ENCODE results near the gene CRX.
"Not testable (repeated sequence)": the region's sequence is repeated elsewhere in the genome, so short reads cannot be mapped to it uniquely, and the experiment has no call there.

The CRX gene

DNA sequence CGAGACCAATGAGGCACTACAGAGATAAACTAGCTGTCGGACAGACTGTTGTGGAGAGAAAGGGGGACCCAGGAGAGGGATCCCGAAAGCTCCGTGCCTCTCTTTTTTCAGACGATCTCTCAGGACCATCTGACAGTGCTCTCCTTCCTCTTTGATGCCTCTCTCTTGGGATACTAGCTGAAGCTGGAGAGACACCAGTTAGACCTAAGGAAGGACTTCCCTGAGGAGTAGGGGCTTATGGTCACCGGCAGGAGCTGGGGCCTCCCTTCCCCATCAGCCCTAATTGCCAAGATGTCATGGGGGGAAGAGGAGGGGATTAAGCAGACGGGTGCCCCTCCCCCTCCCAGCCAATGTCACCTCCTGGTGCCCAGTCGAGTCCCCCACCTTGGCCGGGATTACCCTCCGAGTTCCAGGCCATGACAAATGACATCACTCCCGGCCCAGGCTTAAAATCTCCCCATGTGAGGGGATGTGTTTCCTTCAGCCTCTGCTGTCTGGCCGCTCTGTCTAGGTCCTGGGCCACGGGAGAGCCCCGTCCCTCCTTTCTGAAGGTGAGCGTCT lies at the start of gene CRX:
CRX (plus strand) TSS at position 478 of the 561 bp plus-strand sequence. CDS start 12,507 bp downstream, outside the sequence.
- no peak for DNase-seq (ENCODE audit: low read depth)

DNA sequence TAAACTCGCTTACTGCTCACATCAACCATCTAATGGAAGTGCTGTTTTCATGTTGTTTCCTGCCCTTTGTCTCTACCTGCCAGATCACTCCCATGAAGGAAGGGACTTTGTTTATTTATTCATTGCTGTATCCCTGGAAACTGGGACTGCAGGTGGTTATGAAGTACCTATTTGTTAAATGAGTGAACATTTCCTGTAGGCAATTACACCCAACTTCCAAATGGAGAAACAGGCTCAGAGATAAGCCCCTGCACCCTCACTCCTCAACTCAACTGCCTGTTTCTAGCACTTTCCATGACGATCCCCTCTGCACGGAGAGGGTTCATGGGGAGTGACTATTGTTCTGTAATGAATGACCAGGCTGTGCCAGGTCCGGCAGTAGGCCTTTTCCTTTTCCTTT lies 45.2 kb upstream of the CRX start:
- DNase-seq (ENCODE audit: low read depth) = no peak

DNA sequence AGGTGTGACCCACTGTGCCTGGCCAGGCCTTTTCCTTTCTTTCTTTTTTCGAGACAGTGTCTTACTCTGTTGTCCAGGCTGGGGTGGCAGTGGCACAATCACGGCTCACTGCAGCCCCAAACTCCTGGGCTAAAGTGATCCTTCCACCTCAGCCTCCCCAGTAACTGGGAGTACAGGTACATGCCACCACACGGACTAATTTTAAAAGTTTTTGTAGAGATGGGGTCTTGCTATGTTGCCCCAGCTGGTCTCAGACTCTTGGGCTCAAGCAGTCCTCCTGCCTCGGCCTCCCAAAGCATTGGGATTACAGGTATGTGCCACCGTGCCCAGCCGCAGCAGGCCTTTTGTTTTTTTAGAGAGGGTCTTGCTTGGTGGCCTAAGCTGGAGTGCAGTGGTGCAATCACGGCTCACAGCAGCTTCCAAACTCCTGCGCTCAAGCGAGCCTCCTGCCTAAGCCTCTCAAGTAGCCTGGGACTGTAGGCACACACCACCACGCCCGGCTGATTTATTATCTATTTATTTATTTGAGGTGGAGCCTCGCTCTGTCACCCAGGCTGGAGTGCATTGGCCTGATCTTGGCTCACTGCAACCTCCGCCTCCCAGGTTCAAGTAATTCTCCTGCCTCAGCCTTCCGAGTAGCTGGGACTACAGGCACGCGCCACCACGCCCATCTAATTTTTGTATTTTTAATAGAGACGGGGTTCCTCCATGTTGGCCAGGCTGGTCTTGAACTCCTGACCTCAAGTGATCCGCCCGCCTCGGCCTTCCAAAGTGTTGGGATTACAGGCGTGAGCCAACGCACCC lies 44.3 kb upstream of the CRX start:
- not testable (repeated sequence) for DNase-seq (ENCODE audit: low read depth)

DNA sequence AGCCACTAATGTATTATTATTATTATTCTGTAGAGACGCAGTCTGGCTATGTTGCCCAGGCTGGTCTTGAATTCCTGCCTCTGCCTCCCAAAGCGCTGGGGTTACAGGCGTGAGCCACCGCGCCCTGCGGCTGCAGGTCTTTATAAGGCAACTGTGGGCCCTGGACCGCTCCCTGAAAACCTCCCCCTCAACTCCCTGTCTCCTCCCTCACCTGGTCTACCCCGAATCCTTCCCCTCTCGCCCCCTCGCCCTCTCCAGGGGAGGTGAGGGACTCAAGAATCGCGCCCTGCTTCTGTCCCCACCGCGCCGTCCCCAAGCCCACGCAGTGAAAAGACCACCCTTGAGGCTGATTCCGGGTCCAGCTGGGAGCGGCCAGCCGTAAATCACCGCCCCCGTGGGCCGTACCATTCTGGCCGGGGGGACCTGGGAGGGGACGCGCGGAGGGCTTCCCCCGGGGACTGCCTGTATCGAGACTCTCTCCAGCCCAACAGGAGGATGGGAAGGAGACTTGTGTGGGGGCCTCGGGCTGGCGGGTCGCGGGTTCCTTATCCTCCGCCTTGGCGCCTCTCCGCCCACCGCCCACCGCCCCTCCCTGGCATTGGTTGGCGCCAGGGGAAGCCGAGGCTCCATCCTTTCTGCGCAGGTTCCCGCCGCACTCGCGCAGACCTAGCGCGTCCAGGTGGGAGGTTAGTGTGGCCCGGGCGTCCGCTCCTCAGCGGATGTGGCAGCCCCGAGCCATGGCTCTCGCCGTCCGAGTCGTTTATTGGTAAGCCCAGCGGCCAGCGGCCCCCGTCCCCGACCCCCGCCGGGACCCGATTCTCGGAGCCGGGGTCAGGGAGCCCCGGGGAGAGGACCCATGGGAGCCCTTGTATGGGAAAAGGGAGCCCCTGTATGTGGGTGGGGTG lies 43.4 kb upstream of the CRX start, which contains the start of gene SELENOW:
SELENOW (plus strand) TSS at position 655 of the 905 bp plus-strand sequence; CDS start at position 738, 83 bp downstream.
- peak; percentile 68 for DNase-seq (ENCODE audit: low read depth)

DNA sequence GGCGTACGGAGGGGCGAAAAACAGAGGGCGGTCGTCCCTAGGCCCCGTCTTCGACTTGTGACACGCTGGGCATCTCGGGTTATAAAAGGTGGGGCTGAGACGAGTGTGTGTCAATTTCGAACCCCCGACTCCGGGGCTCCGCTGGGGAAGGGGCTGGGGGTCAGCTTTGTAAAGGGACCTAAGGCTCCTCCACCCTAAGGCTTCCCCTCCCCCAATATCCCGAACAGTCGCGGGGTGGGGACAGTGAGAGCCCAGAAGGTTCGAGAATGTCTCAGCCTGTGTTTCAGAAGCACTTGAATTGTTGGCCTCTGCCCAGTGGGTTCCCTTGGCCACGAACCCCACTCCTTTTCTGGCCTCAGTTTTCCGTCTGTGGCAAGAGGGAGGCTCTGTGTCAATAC lies 42.8 kb upstream of the CRX start:
- DNase-seq (ENCODE audit: low read depth) = no peak

DNA sequence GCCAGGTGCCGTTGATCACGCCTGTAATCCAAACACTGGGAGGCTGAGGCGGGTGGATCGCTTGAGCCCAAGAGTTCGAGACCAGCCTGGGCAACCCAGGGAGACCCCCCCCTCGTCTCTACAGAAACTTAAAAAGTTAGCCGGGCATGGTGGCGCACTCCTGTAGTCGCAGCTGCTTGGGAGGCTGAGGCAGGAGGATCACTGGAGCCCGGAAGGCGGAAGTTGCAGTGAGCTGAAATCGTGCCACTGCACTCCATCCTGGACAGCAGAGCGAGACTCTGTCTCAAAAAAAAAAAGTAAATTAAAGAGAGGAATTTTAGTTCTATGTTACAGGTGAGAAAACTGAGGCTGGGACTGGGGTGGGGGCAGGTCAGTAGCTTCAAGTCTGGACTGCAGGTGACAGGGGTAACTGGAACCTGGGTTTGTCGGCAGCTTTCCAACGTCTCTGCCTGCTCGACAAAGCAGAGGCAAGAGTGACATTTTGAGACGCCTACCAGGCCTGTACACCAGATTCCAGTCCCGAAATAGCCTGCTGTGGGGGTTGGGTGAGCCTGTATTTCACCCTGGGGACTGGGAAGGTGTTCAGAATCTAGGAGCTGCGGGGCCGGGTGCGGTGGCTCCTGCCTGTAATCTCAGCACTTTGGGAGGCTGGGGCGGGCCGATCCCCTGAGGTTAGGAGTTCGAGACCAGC lies 42.1 kb upstream of the CRX start:
- DNase-seq (ENCODE audit: low read depth) = no peak

DNA sequence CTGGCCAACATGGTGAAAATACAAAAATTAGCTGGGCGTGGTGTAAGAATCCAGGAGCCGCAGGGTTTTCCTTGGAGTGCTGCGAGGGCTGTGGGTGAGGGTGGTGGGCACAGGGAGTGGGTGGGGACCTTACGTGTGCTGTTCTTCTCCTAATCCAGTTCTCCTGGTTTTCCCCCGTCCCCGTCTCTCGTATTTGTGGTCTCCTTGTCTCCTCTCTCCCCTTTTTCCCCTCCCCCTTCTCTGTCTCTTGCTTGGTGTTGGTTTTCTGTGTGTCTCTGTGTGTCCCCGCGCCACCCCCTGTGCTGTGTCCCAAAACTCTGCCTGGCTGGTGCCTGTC lies 41.6 kb upstream of the CRX start:
- no peak for DNase-seq (ENCODE audit: low read depth)

DNA sequence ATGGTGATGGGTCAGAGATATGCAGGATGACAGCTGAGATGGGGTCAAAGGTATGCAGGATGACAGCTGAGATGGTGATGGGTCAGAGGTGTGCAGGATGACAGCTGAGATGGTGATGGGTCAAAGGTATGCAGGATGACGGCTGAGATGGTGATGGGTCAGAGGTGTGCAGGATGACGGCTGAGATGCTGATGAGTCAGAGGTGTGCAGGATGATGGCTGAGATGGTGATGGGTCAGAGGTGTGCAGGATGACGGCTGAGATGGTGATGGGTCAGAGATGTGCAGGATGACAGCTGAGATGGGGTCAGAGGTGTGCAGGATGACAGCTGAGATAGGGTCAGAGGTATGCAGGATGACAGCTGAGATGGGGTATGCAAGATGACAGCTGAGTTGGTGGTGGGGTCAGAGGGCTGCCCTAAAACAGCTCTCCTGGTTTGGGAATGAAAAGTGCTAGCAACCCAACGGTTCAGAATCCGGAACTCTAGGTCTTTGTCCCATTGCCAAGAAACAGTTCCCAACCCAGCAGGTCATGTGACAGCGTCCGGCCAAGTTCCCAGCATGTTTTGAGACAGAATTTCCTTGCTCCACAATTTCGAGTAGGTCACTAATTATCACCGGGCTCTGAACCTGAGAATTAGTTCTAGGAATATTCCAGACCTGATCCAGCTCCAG lies 40.0 kb upstream of the CRX start:
- no peak for DNase-seq (ENCODE audit: low read depth)

DNA sequence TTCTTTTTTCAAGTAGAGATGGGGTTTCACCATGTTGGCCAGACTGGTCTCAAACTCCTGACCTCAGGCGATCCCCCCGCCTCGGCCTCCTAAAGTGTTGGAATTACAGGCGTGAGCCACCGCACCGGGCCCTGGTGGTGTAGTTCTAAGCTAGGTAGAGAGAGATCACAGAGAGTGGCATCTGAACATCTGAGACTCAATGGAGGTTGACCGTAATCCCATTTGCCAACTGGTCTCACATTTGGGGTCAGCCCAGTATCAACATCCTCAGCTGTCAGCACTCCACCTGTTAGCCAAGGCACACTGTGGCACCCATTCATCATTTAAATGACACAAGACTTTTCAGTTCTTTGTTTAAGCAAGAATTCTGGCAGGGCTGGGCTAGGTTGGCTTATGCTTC lies 35.2 kb upstream of the CRX start:
- DNase-seq (ENCODE audit: low read depth) = no peak

DNA sequence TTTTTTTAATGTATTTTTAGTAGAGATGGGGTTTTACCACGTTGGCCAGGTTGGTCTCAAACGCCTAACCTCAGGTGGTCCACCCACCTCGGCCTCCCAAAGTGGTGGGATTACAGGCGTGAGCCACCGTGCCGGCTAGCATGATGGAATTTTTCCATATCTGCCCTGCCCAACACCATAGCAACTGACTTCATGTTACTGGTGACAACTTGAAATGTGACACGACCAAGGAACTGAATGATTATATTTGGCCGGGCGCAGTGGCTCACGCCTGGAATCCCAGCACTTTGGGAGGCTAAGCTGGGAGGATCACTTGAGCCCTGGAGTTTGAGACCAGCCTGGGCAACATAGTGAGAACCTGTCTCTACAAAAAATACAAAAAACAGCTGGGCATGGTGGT lies 34.4 kb upstream of the CRX start:
- DNase-seq (ENCODE audit: low read depth) = not testable (repeated sequence)

DNA sequence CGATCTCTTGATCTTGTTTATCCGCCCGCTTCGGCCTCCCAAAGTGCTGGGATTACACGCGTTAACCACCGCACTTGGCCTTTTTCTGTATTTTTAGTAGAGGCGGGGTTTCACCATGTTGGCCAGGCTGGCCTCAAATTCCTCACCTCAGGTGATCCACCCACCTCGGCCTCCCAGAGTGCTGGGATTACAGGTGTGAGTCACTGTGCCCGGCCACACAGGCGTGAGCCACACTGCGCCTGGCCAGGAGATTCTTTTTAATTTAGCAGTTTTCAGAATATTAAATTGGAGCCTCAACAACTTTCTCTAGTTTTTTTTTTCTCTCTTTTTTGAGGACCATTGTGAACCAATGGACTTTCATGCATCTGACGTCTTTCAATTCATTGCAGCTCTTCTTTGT lies 31.9 kb upstream of the CRX start:
- not testable (repeated sequence) for DNase-seq (ENCODE audit: low read depth)

DNA sequence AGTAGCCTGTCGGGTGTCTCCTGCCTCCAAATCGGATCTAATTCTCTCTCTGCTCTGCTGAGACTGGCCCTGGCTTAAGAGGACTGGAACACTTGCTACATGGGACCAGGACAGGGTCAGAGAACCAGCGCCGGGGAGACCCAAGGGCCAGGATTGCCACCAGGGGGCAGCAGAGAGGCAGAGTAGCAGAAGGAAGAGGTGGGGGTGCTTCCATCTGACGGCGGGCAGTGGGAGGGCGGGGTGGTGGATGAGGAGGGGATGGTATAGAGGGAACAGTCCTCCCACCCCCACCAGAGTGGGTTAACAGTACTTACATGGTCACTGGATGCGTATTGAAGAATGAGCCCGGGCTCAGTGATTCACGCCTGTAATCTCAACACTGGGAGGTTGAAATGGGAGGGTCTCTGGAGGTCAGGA lies 31.3 kb upstream of the CRX start:
- DNase-seq (ENCODE audit: low read depth) = peak; percentile 82

DNA sequence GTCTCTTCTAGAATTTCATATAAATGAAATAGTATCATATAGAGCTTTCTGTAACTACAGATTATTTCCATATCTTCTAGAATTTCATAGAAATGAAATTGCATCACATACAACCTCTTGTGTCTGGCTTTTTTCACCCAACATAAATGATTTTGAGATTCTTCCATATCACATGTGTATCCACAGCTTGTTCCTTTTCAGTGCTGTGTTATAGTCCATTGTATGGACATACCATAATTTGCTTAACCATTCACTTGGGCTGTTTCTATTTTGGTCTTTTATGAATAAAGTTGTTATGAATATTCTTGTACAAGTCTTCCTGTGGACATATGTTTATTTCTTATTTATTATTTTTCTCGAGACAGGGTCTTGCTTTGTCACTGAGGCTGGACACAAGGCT lies 29.1 kb upstream of the CRX start:
- no peak for DNase-seq (ENCODE audit: low read depth)

DNA sequence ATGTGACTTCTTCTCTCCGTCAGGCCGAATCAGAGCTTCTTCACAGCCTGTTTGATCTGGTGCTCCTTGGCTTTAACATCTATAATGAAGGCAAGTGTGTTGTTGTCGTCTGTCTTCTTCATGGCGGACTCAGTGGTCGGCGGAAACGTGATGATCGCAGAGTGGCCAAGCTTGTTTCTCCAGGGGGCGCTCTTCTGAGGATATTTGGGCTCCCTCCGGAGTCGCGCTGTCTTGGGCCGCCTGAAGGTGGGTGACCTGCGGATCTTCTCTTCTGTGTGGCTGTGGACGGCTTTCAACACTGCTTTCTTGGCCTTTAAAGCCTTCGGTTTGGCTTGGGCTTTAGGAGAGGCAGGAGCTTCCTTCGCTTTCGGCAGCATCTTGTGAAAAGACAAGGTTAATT lies 27.2 kb upstream of the CRX start:
- DNase-seq (ENCODE audit: low read depth) = no peak

DNA sequence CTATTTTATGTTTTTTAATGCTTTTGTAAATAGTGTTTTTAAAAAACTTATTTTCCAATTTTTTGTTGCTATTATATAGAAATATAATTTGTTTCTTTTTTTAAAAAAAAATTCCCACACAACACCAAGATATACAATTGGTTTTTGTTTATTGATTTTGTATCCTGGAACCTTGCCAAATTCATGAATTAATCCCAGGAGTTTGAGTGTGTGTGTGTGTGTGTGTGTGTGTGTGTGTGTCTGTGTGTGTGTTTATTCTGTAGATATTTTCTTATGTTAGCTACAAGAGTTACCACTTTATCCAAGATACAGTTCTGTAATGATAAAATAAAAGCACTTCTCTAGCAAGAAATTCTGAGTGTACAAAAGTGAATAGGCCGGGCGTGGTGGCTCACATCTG lies 25.0 kb upstream of the CRX start:
- DNase-seq (ENCODE audit: low read depth) = no peak

DNA sequence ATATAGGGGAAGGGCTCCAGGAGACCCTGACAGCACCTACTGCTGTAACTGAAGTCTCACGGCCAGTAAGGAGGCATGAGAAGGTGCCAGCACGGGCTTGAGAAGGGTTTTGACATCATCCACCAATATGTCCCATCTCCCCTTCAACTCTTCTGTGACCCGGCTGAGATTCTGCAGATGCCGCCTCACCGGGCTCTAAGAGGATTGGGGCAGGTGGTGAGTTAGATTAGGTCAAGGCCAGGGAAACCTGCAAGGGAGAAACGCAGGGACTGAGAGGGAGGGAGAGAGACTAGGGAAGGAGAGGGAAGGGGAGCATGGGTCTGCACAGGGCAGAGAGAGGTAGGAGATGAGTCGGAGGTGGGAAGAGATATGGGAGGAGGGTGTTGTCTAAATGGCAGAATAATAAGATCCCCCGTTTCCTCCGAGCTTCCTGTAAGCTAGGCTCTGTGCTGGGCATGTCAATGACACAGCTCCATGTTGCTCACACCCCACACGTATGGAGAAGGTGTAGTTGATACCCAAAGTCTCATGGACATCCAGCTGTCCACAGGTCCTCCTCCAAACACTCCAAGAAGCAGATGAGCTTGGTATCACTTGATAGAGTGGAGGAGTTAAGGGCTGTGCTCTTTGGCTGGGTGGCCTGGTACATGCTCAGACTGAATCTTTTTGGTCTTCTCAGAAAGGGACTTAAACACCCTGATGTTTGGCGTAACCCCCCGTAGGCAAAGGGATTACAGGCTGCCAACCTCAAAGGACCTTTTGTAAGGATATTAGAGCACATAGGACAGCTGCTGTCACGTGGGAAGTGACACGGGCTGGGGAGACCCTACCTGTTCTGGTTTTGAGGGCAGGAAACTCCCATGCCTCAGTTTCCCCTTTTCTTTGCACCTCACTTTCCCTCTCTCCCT lies 23.5 kb upstream of the CRX start:
- DNase-seq (ENCODE audit: low read depth) = no peak

DNA sequence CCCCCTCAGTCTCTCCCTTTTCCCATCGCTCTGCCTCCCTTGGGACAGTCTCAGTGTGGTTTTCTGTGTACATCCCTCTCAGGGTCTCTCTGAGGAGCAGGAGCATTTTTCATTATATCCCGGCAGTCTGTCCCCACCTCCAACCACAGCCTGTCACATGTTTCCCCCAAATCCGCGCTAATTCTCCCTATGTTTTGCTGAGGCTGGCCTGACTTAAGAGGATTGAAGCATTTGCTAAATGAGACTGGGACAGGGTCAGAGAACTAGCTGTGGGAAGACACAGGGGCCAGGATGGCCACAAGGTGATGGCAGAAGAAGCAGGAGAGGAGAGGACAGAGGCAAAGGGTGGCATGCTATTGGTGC lies 22.9 kb upstream of the CRX start:
- no peak for DNase-seq (ENCODE audit: low read depth)

DNA sequence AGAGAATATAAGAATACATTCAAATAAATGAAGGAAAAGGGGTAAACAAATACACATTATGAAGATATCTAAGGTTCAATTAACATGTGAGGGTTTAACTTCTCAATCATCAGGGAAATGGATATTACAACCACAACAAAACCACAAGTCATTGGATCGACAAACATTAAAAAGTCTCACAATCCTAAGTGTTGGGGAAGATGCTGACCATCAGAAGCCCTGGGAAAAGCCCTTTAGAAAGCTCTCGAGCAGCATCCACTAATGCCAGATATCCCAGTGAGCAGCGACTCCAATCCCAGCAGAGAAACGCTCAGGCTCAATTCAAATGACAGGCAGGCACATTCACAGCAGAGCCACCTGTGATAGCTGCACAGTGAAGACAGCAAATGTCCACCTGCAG lies 20.5 kb upstream of the CRX start:
- DNase-seq (ENCODE audit: low read depth) = no peak

DNA sequence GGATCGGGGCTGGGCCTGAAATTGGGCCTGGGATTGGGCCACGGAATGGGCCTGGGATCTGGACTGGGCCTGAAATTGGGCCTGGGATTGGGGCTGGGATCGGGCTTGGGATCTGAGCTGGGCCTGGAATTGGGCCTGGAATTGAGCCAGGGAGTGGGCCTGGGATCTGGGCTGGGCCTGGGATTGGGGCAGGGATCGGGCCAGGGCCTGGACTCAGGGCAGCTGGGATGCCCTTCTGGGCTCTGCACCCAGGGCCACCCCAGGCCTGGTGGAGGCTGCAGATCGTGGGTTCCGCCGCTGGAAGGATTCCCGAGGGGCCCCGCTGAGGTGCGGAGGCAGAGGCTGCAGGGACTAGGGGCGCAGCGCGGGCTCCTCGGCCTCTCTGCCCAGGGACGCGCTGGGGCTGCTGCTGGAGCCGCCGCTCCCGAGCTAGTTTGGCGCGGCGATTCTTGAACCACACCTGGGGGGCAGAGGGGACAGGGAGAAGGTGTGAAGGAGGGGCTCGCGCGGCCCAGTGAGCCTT lies 19.2 kb upstream of the CRX start:
- no peak for DNase-seq (ENCODE audit: low read depth)

DNA sequence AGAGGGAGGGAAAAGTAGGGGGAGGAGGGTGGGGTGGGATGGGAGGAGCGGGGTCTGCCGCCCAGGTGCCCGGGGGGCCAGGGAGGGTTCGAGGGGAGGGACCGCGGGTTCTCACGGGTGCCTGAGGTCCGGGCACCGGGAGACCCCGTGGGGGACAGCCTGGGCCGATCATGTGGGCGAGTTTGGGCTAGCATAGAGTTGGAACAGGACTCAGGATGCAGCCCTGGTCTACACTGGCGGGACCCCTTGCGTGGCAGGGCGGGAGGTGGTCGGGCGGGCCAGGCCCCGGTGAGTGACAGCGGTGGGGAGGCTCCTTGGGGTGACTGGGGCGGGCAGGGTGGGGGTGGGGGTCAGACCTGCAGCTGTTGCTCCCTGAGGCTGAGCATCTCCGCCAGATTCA lies 18.6 kb upstream of the CRX start:
- DNase-seq (ENCODE audit: low read depth) = not testable (repeated sequence)
